IPS DF 6.9 (cell line): ENCODE data around the gene SIGLEC14.
A peak's percentile ranks its signal among the peaks of the same experiment; 100 is the strongest.

Source experiments
- DNase-seq: peaks from one replicate; pipeline ENCODE4 v3.0.0-alpha.2; 2013; ENCODE audit warnings: low read depth, low spot score
- H3K27ac ChIP-seq: one replicate; pipeline ENCODE4 v1.5.1; 2013; ENCODE audit warnings: low read length, control low read depth
- H3K27me3 ChIP-seq: 2 replicates; pipeline ENCODE4 v1.6.1; 2013; ENCODE audit warnings: mild to moderate bottlenecking, low read length; ENCODE audit not compliant: control insufficient read depth, insufficient read depth
- H3K36me3 ChIP-seq: 2 replicates; pipeline ENCODE4 v1.6.1; 2013; ENCODE audit warnings: low read length; ENCODE audit not compliant: control insufficient read depth, insufficient read depth
- H3K4me1 ChIP-seq: 2 replicates; pipeline ENCODE4 v1.6.1; 2013; ENCODE audit warnings: low read length; ENCODE audit not compliant: control insufficient read depth, insufficient read depth
- H3K4me3 ChIP-seq: 2 replicates; pipeline ENCODE4 v1.5.1; 2013; ENCODE audit warnings: mild to moderate bottlenecking, low read length
- H3K9me3 ChIP-seq: 2 replicates; pipeline ENCODE4 v1.6.1; 2013; ENCODE audit warnings: low read length, inconsistent platforms; ENCODE audit not compliant: control insufficient read depth, insufficient read depth
- WGBS: extraction: QIAGEN DNeasy Blood & Tissue Kit; methylation state at CpG from one replicate; pipeline ENCODE4 v1.1.7; 2013; ENCODE audit warnings: mixed read lengths, missing lambda C conversion rate; ENCODE audit not compliant: insufficient read length, insufficient coverage; 5-methylcytosine and 5-hydroxymethylcytosine counted together

Gene SIGLEC14

GRCh38 chr19:51595190-51596175 is 51.1 kb downstream of the SIGLEC14 start:
- WGBS, result no CpG with 5 or more reads among the region's 8 CpGs
- Histone ChIP-seq H3K36me3 (no peaks in the 10 kb centered on the region), H3K27me3 (no peaks in the 10 kb centered on the region), H3K27ac (no peak overlapping the region), H3K4me1 (no peaks in the 10 kb centered on the region), H3K4me3 (no peak overlapping the region), H3K9me3 (no peaks in the 10 kb centered on the region)
- no peak for DNase-seq

DNA sequence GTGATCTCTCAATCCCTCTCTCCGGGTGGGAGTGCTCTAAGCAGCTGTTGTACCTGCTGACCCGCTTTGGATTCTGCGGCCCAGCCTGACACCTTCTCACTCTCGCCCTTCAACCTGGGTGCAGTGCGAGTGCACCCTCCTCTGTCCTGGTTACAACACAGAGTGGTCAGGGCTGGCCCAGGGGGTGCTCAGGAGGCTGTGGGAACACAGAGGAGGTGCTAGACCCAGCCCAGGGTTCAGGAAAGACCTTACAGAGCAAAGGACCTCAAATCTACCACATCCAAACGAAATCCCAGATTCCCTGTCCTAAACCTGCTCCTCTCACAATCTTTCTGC is 51.9 kb downstream of the SIGLEC14 start:
- no peak for DNase-seq
- Histone ChIP-seq H3K4me3 (peak overlapping the region; percentile 43; the same call in 1 of the 2 replicates), H3K9me3 (no peaks in the 10 kb centered on the region), H3K27me3 (no peaks in the 10 kb centered on the region), H3K36me3 (no peaks in the 10 kb centered on the region), H3K27ac (no peak overlapping the region), H3K4me1 (no peaks in the 10 kb centered on the region)
- WGBS, result no CpG with 5 or more reads among the region's 6 CpGs

GRCh38 chr19:51593969-51594773 is 52.5 kb downstream of the SIGLEC14 start:
- Histone ChIP-seq H3K36me3 (no peaks in the 10 kb centered on the region), H3K4me3 (peak overlapping the region; percentile 71; the same call in 1 of the 2 replicates), H3K27me3 (no peaks in the 10 kb centered on the region), H3K4me1 (no peaks in the 10 kb centered on the region), H3K9me3 (no peaks in the 10 kb centered on the region), H3K27ac (no peak overlapping the region)
- DNase-seq, result peak; percentile 89
- WGBS, result no CpG with 5 or more reads among the region's 61 CpGs

GRCh38 chr19:51593138-51593890 is 53.3 kb downstream of the SIGLEC14 start:
- no peaks in the 10 kb centered on the region for H3K4me1 ChIP-seq
- no peak overlapping the region for H3K27ac ChIP-seq
- no CpG with 5 or more reads among the region's 10 CpGs for WGBS
- no peak for DNase-seq
- no peaks in the 10 kb centered on the region for H3K9me3 ChIP-seq
- peak overlapping the region; percentile 71; the same call in 1 of the 2 replicates for H3K4me3 ChIP-seq
- no peaks in the 10 kb centered on the region for H3K36me3 ChIP-seq
- H3K27me3 ChIP-seq, result no peaks in the 10 kb centered on the region
